ENCODE measurements around the gene IDUA.
A peak's percentile ranks its signal among the peaks of the same experiment; 100 is the strongest.
"Not testable (repeated sequence)": the region's sequence is repeated elsewhere in the genome, so short reads cannot be mapped to it uniquely, and the experiment has no call there.

IDUA gene

GRCh38 chr4:966266-967112 lies 20.4 kb upstream of the IDUA start:
- no peak for DNase-seq (ENCODE audit: low read depth in 2 of 3, low spot score in 2 of 3)

- no peak for DNase-seq (ENCODE audit: low read depth in 2 of 3, low spot score in 2 of 3)
These were observed 19.4 kb upstream of the IDUA start for GRCh38 chr4:967113-968104.

- no peak for DNase-seq (ENCODE audit: low read depth in 2 of 3, low spot score in 2 of 3)
These were observed 18.6 kb upstream of the IDUA start for GRCh38 chr4:968221-968620.

- DNase-seq (ENCODE audit: low read depth in 2 of 3, low spot score in 2 of 3) = no peak
These were observed 18.0 kb upstream of the IDUA start for GRCh38 chr4:968621-969394.

- DNase-seq (ENCODE audit: low read depth in 2 of 3, low spot score in 2 of 3) = no peak
These were observed 16.6 kb upstream of the IDUA start for GRCh38 chr4:970046-970745.

GRCh38 chr4:970854-971520 lies 15.9 kb upstream of the IDUA start:
- DNase-seq (ENCODE audit: low read depth in 2 of 3, low spot score in 2 of 3) = no peak

- no peak for DNase-seq (ENCODE audit: low read depth in 2 of 3, low spot score in 2 of 3)
These were observed 15.0 kb upstream of the IDUA start for GRCh38 chr4:971666-972500.

- peak in 2 of 3 experiments; percentile 23 for DNase-seq (ENCODE audit: low read depth in 2 of 3, low spot score in 2 of 3)
These were observed 14.0 kb upstream of the IDUA start for GRCh38 chr4:972651-973424.

GRCh38 chr4:973431-974397 lies 13.1 kb upstream of the IDUA start, which contains the start of gene DGKQ:
Gene DGKQ (minus strand): TSS chr4:973569. CDS start chr4:973482, 87 bp downstream.
- DNase-seq (ENCODE audit: low read depth in 2 of 3, low spot score in 2 of 3) = peak; percentile 62 to 81 (median 79)

GRCh38 chr4:974668-975067 lies 12.2 kb upstream of the IDUA start:
- DNase-seq (ENCODE audit: low read depth in 2 of 3, low spot score in 2 of 3) = no peak

- not testable (repeated sequence) for DNase-seq (ENCODE audit: low read depth in 2 of 3, low spot score in 2 of 3)
These were observed 10.8 kb upstream of the IDUA start for GRCh38 chr4:976016-976415.

GRCh38 chr4:978957-979701 lies 7.7 kb upstream of the IDUA start:
- DNase-seq (ENCODE audit: low read depth in 2 of 3, low spot score in 2 of 3) = no peak

GRCh38 chr4:982291-982690 lies 4.6 kb upstream of the IDUA start:
- no peak for DNase-seq (ENCODE audit: low read depth in 2 of 3, low spot score in 2 of 3)

- DNase-seq (ENCODE audit: low read depth in 2 of 3, low spot score in 2 of 3) = no peak
These were observed 4.0 kb upstream of the IDUA start for GRCh38 chr4:982814-983213.

- DNase-seq (ENCODE audit: low read depth in 2 of 3, low spot score in 2 of 3) = no peak
These were observed 2.3 kb upstream of the IDUA start for GRCh38 chr4:984336-985054.
